Measurements from ENCODE around the gene LGALS9. TPM values are rescaled to one million over a fixed set of nuclear protein-coding genes. Genes with fewer than 3 reads are reported as not detected.

The LGALS9 gene
- total RNA-seq, 2 donors from 2014 or later: 19.9 to 29.6 TPM

DNA sequence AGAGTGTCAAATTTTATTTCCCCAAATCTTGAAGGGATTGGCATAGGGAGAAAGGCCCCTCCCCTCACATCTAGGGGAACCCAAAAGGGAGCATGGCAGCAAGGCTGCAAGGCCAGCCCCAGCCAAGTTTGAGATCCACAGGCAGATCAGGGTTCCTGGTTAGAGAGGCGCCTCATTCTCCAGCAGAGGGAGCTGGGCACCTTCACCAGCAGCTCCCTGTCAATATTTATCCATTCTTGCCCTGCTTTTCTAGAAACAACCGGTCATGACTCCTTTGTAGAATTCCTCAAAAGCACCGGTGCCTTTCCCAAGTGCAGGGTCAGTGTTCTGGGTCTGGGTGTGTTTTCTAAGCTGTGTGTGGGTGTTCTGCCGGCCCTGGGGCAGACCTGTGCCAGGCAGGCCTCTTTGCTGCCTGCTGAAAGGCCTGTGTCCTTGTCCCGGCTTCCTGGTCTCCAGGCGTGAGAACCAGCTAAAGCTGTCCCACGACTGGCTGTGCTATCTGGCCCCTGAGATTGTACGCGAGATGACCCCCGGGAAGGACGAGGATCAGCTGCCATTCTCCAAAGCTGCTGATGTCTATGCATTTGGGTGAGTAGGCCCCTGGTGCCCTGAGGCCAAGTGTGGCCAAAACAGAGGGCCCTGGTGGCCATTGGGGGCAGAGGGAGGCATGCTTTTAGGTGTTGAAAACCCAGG lies 21.2 kb upstream of the LGALS9 start:
- no peaks in the 10 kb centered on the region for H3K27me3 Mint-ChIP-seq
- ATAC-seq (no peak), DNase-seq (ENCODE audit: low spot score) (no peak)
- peaks cover 0 to 3% of the 10 kb centered on the region in 2 donors for H3K4me1 Mint-ChIP-seq (ENCODE audit: low read depth in 2 of 2)
- H3K4me3 Mint-ChIP-seq: no peak overlapping the region
- peaks cover 6% of the 10 kb centered on the region for H3K36me3 Mint-ChIP-seq
- no peaks in the 10 kb centered on the region for H3K9me3 Mint-ChIP-seq
- no peak overlapping the region for H3K27ac Mint-ChIP-seq

DNA sequence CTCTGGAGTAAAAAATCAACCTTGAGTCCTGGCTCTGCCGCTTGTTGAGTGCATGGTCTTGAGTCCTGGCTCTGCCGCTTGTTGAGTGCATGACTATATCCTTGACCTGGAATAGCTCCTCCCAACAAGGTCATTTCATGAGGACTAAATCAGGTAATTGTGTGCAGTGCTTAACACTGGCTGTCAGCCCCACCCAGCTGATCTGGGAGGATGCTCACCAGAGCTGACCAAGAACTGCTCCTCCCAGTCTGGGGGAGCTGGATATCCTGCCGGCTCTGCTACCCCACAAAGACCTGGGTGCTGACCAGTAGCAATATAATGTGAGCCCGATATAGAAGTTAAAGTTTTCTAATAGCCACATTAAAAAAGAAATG lies 20.7 kb upstream of the LGALS9 start:
- Mint-ChIP-seq H3K27me3 (no peaks in the 10 kb centered on the region), H3K27ac (no peak overlapping the region), H3K9me3 (no peaks in the 10 kb centered on the region), H3K4me3 (no peak overlapping the region), H3K36me3 (peaks cover 11% of the 10 kb centered on the region), H3K4me1 (ENCODE audit: low read depth in 2 of 2) (peaks cover 0 to 3% of the 10 kb centered on the region in 2 donors)
- no peak for ATAC-seq
- DNase-seq (ENCODE audit: low spot score): no peak

DNA sequence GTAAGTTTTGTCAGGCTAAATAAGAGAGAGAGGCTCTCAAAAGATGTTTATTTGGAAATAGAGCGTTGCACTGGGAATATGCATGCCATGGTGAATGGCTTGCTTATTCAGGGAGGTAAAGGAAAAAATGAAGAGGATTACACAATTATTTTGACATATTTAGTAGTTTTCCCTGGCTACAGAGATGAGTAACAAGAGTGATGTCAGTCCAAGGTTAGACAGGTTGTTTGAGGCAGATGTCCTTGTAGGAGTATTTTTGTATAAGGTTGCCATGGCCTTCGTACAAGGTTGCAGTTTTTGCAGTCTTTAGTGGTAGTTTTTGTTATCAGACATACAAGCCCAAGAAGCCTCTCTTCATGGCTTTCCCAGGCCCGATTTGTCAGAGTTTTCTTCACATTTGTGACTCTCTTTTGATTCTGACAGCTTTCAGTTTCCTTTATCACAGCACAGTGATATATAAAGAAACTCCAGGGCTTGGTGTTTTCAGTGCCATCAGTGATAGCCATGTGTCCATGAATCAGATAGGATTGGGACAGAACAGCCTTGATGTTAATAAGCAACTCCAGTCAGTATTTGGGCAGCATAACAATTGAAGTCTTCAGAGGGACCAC lies 18.7 kb upstream of the LGALS9 start:
- Mint-ChIP-seq H3K27ac (peak overlapping the region in 1 of 2 donors; percentile 11), H3K27me3 (no peaks in the 10 kb centered on the region), H3K4me1 (ENCODE audit: low read depth in 2 of 2) (peaks cover 0 to 3% of the 10 kb centered on the region in 2 donors), H3K36me3 (peaks cover 15% of the 10 kb centered on the region), H3K4me3 (no peak overlapping the region), H3K9me3 (no peaks in the 10 kb centered on the region)
- ATAC-seq (no peak), DNase-seq (ENCODE audit: low spot score) (no peak)

DNA sequence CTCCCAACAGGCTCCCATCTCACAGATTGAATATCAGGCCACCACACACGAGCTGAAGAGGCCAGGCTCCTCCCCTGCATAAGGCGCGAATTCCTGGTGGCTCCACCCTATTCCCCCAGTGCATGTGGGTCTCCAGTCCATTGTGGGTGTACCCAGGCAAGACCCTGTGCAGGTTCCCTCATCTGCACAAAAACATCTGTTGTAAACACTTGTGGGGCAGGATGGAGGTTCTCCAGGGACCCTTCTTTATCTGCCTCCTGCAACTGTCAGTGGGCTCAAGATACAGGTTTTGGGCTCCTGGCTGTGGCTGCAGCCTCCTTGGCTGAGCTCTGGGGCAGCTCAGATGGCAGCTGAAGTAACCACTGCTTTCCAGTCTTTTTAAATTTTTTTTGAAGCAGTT lies 17.6 kb upstream of the LGALS9 start:
- H3K36me3 Mint-ChIP-seq: peaks cover 15% of the 10 kb centered on the region
- H3K4me3 Mint-ChIP-seq: no peak overlapping the region
- no peak overlapping the region for H3K27ac Mint-ChIP-seq
- DNase-seq (ENCODE audit: low spot score) (no peak), ATAC-seq (no peak)
- H3K4me1 Mint-ChIP-seq (ENCODE audit: low read depth in 2 of 2): peaks cover 0 to 3% of the 10 kb centered on the region in 2 donors
- no peaks in the 10 kb centered on the region for H3K9me3 Mint-ChIP-seq
- no peaks in the 10 kb centered on the region for H3K27me3 Mint-ChIP-seq

DNA sequence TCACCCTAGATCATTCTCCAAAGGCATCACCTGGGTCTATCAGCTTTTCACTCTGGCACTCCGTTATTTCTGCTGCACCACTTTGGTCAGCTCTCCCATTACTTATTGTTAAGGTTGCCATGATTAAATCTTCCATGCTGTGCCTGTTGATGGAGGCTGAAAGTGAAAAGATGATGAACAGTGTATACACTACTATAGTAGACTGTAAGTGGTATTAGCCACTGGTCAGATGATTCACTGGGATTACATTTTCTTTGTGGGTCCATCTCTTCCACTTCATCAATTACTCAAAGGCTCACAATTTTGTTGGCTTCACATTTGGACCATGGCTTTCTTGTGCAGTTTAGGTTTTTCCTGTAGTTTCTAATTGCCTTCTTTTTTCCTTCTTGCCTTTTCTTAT lies 15.9 kb upstream of the LGALS9 start:
- ATAC-seq: no peak

DNA sequence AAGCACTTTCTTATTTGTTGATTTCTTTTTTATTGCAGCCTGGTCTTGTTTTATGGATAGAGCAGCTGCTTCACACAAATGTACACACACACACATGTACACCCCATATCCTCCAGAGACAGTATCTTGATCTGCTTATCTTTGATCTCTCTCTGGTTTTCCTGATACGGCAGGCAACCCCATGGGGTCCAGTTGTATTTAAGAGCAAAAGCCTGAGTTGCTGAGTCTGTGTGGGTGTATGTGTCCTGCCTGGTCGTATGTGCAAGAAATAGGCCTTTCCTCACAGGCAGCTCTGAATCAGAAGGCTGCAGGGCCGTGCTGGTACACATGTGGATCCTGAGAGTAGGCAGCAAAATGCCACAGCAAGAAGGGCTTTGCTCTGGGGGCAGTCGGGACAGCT lies 14.6 kb upstream of the LGALS9 start:
- no peak overlapping the region for H3K27ac Mint-ChIP-seq
- ATAC-seq (no peak), DNase-seq (ENCODE audit: low spot score) (no peak)
- peaks cover 14% of the 10 kb centered on the region for H3K36me3 Mint-ChIP-seq
- no peaks in the 10 kb centered on the region for H3K9me3 Mint-ChIP-seq
- no peak overlapping the region for H3K4me3 Mint-ChIP-seq
- H3K4me1 Mint-ChIP-seq (ENCODE audit: low read depth in 2 of 2): peaks cover 2 to 6% of the 10 kb centered on the region in 2 donors
- no peaks in the 10 kb centered on the region for H3K27me3 Mint-ChIP-seq

More for the DNA sequence above, 15.9 kb upstream of the LGALS9 start:
- H3K4me3 Mint-ChIP-seq: no peak overlapping the region
- no peaks in the 10 kb centered on the region for H3K27me3 Mint-ChIP-seq
- no peaks in the 10 kb centered on the region for H3K9me3 Mint-ChIP-seq
- peaks cover 0 to 3% of the 10 kb centered on the region in 2 donors for H3K4me1 Mint-ChIP-seq (ENCODE audit: low read depth in 2 of 2)
- no peak for DNase-seq (ENCODE audit: low spot score)
- peaks cover 10% of the 10 kb centered on the region for H3K36me3 Mint-ChIP-seq
- no peak overlapping the region for H3K27ac Mint-ChIP-seq

DNA sequence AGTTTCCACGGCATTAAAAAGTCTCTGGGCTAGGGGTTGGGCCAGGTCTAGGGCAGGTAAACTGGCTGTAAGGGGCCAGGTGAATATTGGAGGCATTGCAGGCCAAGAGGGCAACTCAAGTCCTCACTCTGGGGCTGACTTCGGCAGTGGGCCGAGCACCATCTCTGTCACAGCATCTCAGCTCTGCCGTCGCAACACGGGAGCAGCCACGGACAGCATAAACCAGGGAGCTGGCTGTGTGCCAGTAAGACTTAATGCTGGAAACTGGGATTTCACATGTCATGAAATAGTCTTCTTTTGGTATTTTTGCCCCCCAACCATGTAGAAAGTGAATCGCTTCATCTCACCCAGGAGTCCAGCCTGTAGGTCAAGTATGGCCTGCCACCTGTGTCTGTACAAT lies 12.6 kb upstream of the LGALS9 start:
- H3K4me3 Mint-ChIP-seq: no peak overlapping the region
- no peak for DNase-seq (ENCODE audit: low spot score)
- H3K36me3 Mint-ChIP-seq: peaks cover 16% of the 10 kb centered on the region
- H3K27ac Mint-ChIP-seq: no peak overlapping the region
- ATAC-seq: no peak
- H3K9me3 Mint-ChIP-seq: no peaks in the 10 kb centered on the region
- peaks cover 0 to 6% of the 10 kb centered on the region in 2 donors for H3K4me1 Mint-ChIP-seq (ENCODE audit: low read depth in 2 of 2)
- no peaks in the 10 kb centered on the region for H3K27me3 Mint-ChIP-seq

DNA sequence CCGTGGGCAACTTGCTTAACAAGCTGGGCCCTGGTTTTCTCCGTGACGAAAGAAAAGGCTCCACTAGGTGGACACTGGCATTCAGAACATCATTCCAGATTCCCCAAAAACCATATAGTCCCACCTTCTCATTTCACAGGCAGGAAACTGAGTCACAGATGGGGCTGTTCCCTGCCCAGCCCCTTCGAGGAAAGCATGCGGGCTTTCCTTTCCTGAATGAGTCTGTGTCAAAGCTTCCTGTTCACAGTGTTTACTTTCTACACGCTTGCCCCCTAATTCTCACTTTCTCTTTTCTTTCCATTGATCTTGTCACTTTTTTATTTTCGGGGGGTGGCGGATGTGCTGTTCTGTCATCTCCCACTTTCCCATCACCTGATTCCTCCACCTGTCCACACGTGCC lies 10.3 kb upstream of the LGALS9 start:
- H3K4me3 Mint-ChIP-seq: peak overlapping the region; percentile 7
- no peaks in the 10 kb centered on the region for H3K27me3 Mint-ChIP-seq
- peak overlapping the region in 1 of 2 donors; percentile 14 for H3K27ac Mint-ChIP-seq
- ATAC-seq (no peak), DNase-seq (ENCODE audit: low spot score) (no peak)
- peaks cover 0 to 6% of the 10 kb centered on the region in 2 donors for H3K4me1 Mint-ChIP-seq (ENCODE audit: low read depth in 2 of 2)
- H3K36me3 Mint-ChIP-seq: peaks cover 13% of the 10 kb centered on the region
- H3K9me3 Mint-ChIP-seq: no peaks in the 10 kb centered on the region

DNA sequence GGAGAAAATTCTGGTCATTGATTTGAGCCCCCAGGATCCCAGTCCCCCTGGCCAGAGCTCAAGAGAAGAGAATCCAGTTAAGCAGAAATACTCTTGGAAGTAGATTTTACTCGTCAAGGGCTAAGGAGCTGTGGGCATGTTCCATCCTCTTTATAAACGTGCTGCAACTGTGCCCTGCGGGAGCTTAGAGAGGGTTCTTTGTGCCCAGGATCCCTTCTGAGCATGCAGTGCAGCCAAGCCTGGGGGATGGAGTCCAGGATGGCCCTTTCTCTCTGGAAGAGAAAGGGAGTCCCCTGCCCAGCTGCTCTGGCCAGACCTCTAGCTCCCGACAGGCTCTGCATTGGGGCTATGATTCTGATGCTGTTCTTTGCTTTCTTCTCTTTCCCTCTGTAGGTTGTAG lies 9.5 kb upstream of the LGALS9 start:
- DNase-seq (ENCODE audit: low spot score) (no peak), ATAC-seq (no peak)
- no peak overlapping the region for H3K27ac Mint-ChIP-seq
- no peaks in the 10 kb centered on the region for H3K27me3 Mint-ChIP-seq
- H3K9me3 Mint-ChIP-seq: no peaks in the 10 kb centered on the region
- peaks cover 0 to 6% of the 10 kb centered on the region in 2 donors for H3K4me1 Mint-ChIP-seq (ENCODE audit: low read depth in 2 of 2)
- H3K4me3 Mint-ChIP-seq: no peak overlapping the region
- H3K36me3 Mint-ChIP-seq: peaks cover 13% of the 10 kb centered on the region

DNA sequence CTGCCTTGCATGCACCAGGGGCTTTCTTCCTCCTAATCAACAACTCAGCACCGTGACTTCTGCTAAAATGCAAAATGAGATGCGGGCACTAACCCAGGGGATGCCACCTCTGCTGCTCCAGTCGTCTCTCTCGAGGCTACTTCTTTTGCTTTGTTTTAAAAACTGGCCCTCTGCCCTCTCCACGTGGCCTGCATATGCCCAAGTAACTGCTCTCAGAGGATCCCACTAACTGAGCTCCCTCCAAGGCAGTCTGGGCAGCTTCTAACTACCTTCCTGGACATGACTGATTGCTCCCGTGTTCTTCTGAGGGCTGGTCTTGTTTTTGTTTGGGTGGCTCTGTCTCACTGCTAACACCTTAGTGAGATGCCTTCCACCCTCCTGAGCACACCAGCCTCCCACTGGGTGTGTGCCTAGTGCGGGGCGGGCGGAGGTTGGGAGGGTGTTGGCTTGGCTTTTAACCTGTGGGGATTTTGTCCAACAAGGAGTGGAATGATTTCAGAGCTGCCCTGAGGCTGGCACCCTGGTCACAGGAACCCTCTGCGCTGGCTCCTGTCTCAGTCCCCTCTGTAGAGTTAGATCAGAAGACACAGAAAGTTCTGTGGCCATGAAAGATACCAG lies 8.9 kb upstream of the LGALS9 start:
- no peaks in the 10 kb centered on the region for H3K27me3 Mint-ChIP-seq
- peaks cover 0 to 6% of the 10 kb centered on the region in 2 donors for H3K4me1 Mint-ChIP-seq (ENCODE audit: low read depth in 2 of 2)
- H3K36me3 Mint-ChIP-seq: peaks cover 13% of the 10 kb centered on the region
- no peak overlapping the region for H3K4me3 Mint-ChIP-seq
- ATAC-seq (no peak), DNase-seq (ENCODE audit: low spot score) (no peak)
- no peak overlapping the region for H3K27ac Mint-ChIP-seq
- no peaks in the 10 kb centered on the region for H3K9me3 Mint-ChIP-seq

DNA sequence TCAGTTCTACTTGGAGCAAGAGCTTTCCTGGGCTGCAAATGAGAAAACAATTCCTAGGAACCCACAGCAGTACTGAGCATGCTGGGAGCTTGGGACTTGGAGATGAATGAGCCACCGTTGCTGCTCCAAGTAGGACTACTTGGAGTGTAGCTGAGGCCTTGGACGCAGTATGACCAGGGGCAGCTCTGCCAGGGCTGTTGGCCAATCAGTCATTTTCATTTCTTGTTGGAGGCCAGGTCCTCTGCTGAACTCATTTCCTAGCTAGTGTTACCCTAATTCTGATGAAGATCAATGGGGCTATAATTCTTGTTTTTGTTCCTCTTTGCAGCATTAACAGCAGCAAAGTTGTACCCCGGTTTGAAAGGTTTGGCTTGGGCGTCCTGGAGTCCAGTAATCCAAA lies 8.0 kb upstream of the LGALS9 start:
- no peaks in the 10 kb centered on the region for H3K27me3 Mint-ChIP-seq
- ATAC-seq (no peak), DNase-seq (ENCODE audit: low spot score) (no peak)
- H3K9me3 Mint-ChIP-seq: no peaks in the 10 kb centered on the region
- no peak overlapping the region for H3K4me3 Mint-ChIP-seq
- no peak overlapping the region for H3K27ac Mint-ChIP-seq
- peaks cover 13% of the 10 kb centered on the region for H3K36me3 Mint-ChIP-seq
- peaks cover 0 to 6% of the 10 kb centered on the region in 2 donors for H3K4me1 Mint-ChIP-seq (ENCODE audit: low read depth in 2 of 2)

DNA sequence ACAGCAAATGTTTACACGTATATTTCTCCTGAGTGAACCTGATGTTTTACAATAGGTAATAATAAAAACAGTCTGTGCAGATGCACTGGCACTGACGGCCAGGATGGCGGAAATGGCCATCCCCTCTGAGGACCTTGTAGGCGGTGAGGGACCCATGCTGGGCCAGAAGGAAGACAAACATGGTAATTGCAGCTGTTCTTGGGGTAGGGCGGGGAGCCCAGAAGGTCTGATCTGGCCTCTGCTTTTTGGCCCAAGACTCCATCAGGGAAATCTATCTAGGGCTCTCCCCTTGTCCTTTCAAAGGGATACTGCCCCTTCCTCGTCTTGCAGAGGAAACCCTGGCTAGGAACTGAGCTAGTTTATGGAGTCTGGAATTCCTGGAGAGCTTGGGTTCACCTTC lies 7.4 kb upstream of the LGALS9 start:
- Mint-ChIP-seq H3K27me3 (no peaks in the 10 kb centered on the region), H3K27ac (no peak overlapping the region), H3K4me3 (no peak overlapping the region), H3K4me1 (ENCODE audit: low read depth in 2 of 2) (peaks cover 0 to 6% of the 10 kb centered on the region in 2 donors), H3K9me3 (no peaks in the 10 kb centered on the region), H3K36me3 (peaks cover 13% of the 10 kb centered on the region)
- ATAC-seq (no peak), DNase-seq (ENCODE audit: low spot score) (no peak)

DNA sequence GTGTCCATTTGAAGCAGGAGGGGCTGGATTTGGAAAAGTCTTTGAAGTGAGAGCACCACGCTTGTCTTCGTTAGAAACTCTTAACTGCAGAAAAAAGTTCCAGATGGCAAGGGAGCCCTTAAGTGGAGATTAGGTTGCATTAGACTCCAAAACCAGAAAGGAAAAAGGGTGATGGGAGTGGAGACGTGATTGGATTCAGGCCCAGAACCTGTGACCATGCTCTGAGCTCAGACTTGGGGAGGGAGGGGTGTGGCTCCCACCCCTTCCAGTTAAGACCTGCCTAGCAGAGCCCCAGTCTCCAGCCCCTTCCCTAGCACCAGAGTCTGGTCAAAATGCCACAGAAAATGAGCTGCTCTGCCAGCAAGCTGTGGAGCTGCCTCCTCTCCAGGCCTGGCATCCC lies 6.4 kb upstream of the LGALS9 start:
- Mint-ChIP-seq H3K9me3 (no peaks in the 10 kb centered on the region), H3K27me3 (no peaks in the 10 kb centered on the region)

DNA sequence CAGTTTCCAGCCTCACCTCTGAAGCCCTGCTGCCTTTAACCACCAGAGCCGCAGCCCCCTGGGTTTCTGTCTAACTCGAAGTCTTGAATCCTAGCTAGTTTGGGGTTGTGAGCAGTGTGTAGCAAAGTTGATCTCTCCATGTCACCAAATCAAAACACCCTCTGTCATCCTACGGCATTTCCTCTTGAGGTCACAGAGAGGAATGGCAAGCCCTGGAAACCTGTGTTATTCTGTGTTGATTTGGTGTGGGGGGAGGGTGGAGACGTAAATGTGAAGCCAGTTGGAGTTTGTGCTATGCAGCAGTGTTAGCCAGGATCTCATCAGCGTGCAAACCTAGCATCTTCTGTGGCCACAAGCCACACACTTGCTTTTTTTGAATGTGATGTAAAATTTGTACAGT lies 5.1 kb upstream of the LGALS9 start:
- no peaks in the 10 kb centered on the region for H3K9me3 Mint-ChIP-seq
- ATAC-seq (no peak), DNase-seq (ENCODE audit: low spot score) (no peak)
- H3K4me1 Mint-ChIP-seq (ENCODE audit: low read depth in 2 of 2): peaks cover 5 to 13% of the 10 kb centered on the region in 2 donors
- peaks cover 13% of the 10 kb centered on the region for H3K36me3 Mint-ChIP-seq
- no peak overlapping the region for H3K4me3 Mint-ChIP-seq
- no peak overlapping the region for H3K27ac Mint-ChIP-seq
- no peaks in the 10 kb centered on the region for H3K27me3 Mint-ChIP-seq

More for the DNA sequence above, 6.4 kb upstream of the LGALS9 start:
- Mint-ChIP-seq H3K36me3 (peaks cover 13% of the 10 kb centered on the region), H3K27ac (no peak overlapping the region), H3K4me3 (no peak overlapping the region), H3K4me1 (ENCODE audit: low read depth in 2 of 2) (peaks cover 4 to 6% of the 10 kb centered on the region in 2 donors)
- ATAC-seq: no peak
- no peak for DNase-seq (ENCODE audit: low spot score)

All from natural killer cell treated with Interleukin-12 subunit alpha and Interleukin-12 subunit beta and Interleukin-15 and Interleukin-18, amount 100 ng/mL, for 72 hours (primary cell).